Activated CD4-positive, alpha-beta memory T cell treated with anti-CD3 and anti-CD28 coated beads, Interleukin-2, amount 10 ng/mL, durations not matched to agents 7 days and 5 days (primary cell): ENCODE measurements around the gene RTKN2. TPM values are rescaled to one million over a fixed set of nuclear protein-coding genes. Genes with fewer than 3 reads are reported as not detected.
"Not testable (repeated sequence)": the region's sequence is repeated elsewhere in the genome, so short reads cannot be mapped to it uniquely, and the experiment has no call there.

Experiments
- CTCF ChIA-PET: fragments of 350-600 bp; sonication (Branson Sonifier 250); formaldehyde crosslinking; loops from one replicate; lab custom pipeline; 2021; ENCODE audit warnings: antibody characterized with exemption, inconsistent platforms; lab: Charles Lee
- POLR2A ChIA-PET: fragments of 350-600 bp; sonication (Branson Sonifier 250); formaldehyde crosslinking; loops from one replicate; lab custom pipeline; 2021; ENCODE audit warnings: antibody characterized with exemption; lab: Charles Lee
- DNase-seq: peaks from one replicate; pipeline ENCODE4 v3.0.0-alpha.2; 2020
- H3K27ac Mint-ChIP-seq: one replicate; pipeline ENCODE4 v1.8.0; 2021; ENCODE audit warnings: mild to moderate bottlenecking, mixed read lengths
- H3K27me3 Mint-ChIP-seq: one replicate; pipeline ENCODE4 v1.8.0; 2021; ENCODE audit warnings: mixed read lengths
- H3K36me3 Mint-ChIP-seq: one replicate; pipeline ENCODE4 v1.8.0; 2021; ENCODE audit warnings: low read depth, mixed read lengths
- H3K4me1 Mint-ChIP-seq: one replicate; pipeline ENCODE4 v1.8.0; 2021; ENCODE audit warnings: mixed read lengths
- H3K4me3 Mint-ChIP-seq: one replicate; pipeline ENCODE4 v1.8.0; 2021; ENCODE audit warnings: mild to moderate bottlenecking, mixed read lengths
- H3K9me3 Mint-ChIP-seq: one replicate; pipeline ENCODE4 v1.8.0; 2021; ENCODE audit warnings: mixed read lengths
- total RNA-seq, 2 experiments: library from RNA; stranded (reverse); gene quantifications; one replicate each; pipeline ENCODE4 v1.2.3, GENCODE V29; 2021

RTKN2 gene, protein sequence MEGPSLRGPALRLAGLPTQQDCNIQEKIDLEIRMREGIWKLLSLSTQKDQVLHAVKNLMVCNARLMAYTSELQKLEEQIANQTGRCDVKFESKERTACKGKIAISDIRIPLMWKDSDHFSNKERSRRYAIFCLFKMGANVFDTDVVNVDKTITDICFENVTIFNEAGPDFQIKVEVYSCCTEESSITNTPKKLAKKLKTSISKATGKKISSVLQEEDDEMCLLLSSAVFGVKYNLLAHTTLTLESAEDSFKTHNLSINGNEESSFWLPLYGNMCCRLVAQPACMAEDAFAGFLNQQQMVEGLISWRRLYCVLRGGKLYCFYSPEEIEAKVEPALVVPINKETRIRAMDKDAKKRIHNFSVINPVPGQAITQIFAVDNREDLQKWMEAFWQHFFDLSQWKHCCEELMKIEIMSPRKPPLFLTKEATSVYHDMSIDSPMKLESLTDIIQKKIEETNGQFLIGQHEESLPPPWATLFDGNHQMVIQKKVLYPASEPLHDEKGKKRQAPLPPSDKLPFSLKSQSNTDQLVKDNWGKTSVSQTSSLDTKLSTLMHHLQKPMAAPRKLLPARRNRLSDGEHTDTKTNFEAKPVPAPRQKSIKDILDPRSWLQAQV
- total RNA-seq = 1 to 10 TPM; 6.6 to 6.9 TPM

DNA sequence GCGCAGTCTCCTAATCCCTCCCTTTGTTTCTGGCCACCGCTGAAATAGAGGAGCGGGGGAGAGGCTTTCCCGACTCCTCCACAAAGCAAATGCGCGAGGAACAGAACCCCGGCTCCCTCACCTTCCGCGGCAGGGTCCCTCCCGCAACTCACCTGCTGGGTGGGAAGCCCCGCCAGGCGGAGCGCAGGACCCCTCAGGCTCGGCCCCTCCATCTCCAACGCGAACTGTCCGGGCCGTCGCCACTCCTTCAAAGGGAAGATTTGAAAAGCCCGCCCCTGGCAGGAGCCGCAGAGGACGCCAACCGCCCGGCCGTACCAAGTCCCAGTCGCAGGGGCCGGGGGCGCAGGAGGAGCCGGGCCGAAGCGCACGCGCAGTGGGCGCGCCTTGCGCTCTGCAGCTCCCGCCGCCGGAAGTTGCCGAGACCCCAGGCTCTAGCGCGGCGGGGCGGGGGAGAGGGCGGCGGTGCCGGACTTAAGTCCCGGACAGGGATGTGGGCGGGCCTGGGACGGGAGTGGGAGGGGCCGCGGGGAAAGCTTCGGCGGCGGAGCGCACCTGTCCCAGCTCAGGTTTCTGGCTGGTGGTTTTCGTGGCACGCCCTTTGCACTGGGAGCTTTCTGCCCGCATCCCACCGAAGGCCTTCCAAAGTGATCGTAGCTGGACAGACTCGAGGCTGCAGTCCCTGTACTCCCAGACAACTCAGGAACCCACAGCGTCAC, at the start of gene RTKN2:
TSS of gene RTKN2 (minus strand) at position 446 of the 716 bp plus-strand sequence. CDS start at position 212, 234 bp downstream.
- H3K36me3 Mint-ChIP-seq = no peaks in the 10 kb centered on the region
- ChIA-PET POLR2A (interaction anchor here (0.8 to 2.0 kb wide), 8 partner anchors 85 to 367 kb away, joined by 3 to 5 read pairs (median 3); partner anchors contain the start of gene ARID5B), CTCF (interaction anchor here (0.6 to 1.0 kb wide), 2 partner anchors 169 to 516 kb away, joined by 3 read pairs; no protein-coding TSS in a partner anchor)
- H3K27me3 Mint-ChIP-seq = peaks cover 25% of the 10 kb centered on the region
- H3K4me3 Mint-ChIP-seq = peak within 1 kb of the TSS; percentile 78
- no peak within 1 kb of the TSS for H3K27ac Mint-ChIP-seq
- DNase-seq = peak; percentile 77
- no peaks in the 10 kb centered on the region for H3K9me3 Mint-ChIP-seq
- peaks cover 28% of the 10 kb centered on the region for H3K4me1 Mint-ChIP-seq

DNA sequence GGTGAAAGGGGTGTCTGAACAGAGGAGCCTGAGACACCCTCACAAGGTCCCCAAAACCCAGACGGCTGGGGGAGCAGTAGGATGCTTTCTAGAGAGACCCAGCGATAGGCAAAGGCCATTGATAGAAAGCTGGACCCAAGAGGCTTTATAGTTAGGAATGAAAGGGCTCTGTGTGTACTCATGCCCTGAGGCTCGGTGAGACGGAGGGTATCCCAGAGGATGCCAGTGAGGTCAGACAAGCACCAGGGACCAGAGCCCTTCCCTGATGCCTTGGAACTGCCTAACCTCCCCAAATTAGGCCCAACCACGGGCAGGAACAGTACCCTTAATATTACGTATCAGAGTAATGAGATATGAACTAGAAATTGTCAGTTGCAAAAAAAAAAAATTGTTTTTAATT, 48.6 kb upstream of the RTKN2 start:
- ChIA-PET POLR2A (interaction anchor here (0.7 kb wide), 1 partner anchor 750 kb away, joined by 3 read pairs; no protein-coding TSS in a partner anchor), CTCF (no interaction called here)
- DNase-seq = no peak
- H3K27ac Mint-ChIP-seq = no peak overlapping the region
- H3K36me3 Mint-ChIP-seq = no peaks in the 10 kb centered on the region
- no peaks in the 10 kb centered on the region for H3K9me3 Mint-ChIP-seq
- no peak overlapping the region for H3K4me3 Mint-ChIP-seq
- H3K27me3 Mint-ChIP-seq = peaks cover 1% of the 10 kb centered on the region
- no peaks in the 10 kb centered on the region for H3K4me1 Mint-ChIP-seq

DNA sequence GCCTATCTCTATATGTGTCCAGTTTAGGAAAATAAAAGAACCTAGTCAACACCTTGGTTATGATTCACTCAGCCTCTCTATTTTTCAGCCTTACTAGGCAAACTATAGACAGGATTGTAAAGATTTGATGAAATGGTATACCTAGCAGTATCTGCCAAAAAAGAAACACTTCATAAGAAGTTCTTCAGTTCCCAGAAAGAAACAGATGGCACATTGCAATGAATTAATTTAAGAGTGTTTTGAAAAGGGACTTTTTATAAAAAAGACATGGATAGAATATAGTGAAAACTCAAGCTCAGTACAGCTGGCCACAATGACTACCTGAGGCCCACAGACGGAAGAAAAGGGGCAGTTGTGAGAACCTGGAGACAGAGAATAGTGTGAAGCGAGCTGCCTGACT, 40.6 kb upstream of the RTKN2 start:
- peaks cover 3% of the 10 kb centered on the region for H3K27me3 Mint-ChIP-seq
- no peak for DNase-seq
- H3K4me3 Mint-ChIP-seq = no peak overlapping the region
- no peaks in the 10 kb centered on the region for H3K9me3 Mint-ChIP-seq
- ChIA-PET POLR2A (no interaction called here), CTCF (no interaction called here)
- peaks cover 4% of the 10 kb centered on the region for H3K4me1 Mint-ChIP-seq
- H3K36me3 Mint-ChIP-seq = no peaks in the 10 kb centered on the region
- H3K27ac Mint-ChIP-seq = no peak overlapping the region

DNA sequence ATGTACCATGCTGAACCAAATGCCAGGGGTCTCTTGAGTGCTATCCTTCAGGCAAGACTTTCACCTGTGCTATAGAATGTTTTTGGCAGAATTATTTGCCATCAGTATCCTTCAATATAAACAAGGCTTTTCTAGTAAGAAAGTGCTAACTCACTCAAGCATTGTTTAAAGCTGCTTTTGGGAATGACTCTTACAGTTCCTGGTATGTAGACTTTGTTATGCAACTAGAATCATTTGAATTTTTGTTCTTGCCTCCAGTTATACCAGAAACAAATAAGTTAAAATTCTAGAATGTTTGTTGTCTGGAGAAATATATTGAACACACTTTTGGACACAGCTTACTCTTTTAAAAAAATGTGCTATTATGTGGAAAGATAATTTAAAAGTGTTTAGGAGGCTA, 39.5 kb upstream of the RTKN2 start:
- no peaks in the 10 kb centered on the region for H3K9me3 Mint-ChIP-seq
- no peak overlapping the region for H3K27ac Mint-ChIP-seq
- DNase-seq = no peak
- peaks cover 4% of the 10 kb centered on the region for H3K4me1 Mint-ChIP-seq
- ChIA-PET POLR2A (no interaction called here), CTCF (no interaction called here)
- H3K4me3 Mint-ChIP-seq = no peak overlapping the region
- no peaks in the 10 kb centered on the region for H3K36me3 Mint-ChIP-seq
- peaks cover 3% of the 10 kb centered on the region for H3K27me3 Mint-ChIP-seq

DNA sequence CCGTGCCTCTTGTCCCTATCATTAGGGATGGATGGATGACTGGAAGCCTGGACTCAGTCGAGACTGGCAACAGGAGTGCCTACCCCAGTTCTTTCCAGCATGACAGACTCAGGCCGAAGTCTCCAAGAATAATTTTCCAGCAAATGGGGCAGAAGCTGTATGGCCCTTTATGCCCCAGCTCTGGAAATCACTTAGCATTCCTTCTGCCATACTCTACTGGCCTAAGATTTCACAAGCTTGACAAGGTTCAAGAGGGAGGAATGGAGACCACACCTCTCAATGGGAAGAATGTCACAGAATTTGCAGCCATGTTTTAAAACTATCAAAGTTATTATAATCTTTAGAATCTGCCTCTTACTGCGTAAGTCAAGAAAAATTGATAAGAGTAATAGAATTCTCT, 39.0 kb upstream of the RTKN2 start:
- POLR2A ChIA-PET = no interaction called here
- H3K4me3 Mint-ChIP-seq = no peak overlapping the region

DNA sequence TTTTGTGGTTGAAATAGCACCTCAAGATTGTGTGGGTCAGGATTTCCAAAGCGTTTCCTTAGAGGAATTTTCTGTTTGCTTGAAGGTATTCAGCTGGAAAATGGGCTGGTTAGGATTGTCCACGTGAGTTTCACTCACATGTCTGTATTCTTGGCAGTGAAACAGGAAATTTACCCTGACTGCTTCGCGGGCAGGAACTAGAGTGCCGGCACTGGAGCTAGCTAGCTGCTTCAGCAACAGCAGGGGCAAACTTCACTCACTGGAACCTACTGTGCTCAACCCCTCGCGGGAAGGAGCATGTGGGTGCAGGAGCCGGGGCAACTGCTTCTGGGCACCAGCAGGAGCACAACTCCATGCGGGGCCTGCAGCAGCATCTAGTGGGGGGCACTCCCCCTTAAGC, 38.0 kb upstream of the RTKN2 start:
- CTCF ChIA-PET = no interaction called here
- POLR2A ChIA-PET = no interaction called here
- no peaks in the 10 kb centered on the region for H3K36me3 Mint-ChIP-seq
- no peak for DNase-seq
- H3K4me3 Mint-ChIP-seq = no peak overlapping the region
- H3K9me3 Mint-ChIP-seq = peaks cover under 1% of the 10 kb centered on the region
- H3K27ac Mint-ChIP-seq = no peak overlapping the region
- peaks cover 3% of the 10 kb centered on the region for H3K27me3 Mint-ChIP-seq
- peaks cover 4% of the 10 kb centered on the region for H3K4me1 Mint-ChIP-seq

More for the DNA sequence above, 39.0 kb upstream of the RTKN2 start:
- peaks cover 4% of the 10 kb centered on the region for H3K4me1 Mint-ChIP-seq
- H3K36me3 Mint-ChIP-seq = no peaks in the 10 kb centered on the region
- no peak for DNase-seq
- H3K9me3 Mint-ChIP-seq = no peaks in the 10 kb centered on the region
- peaks cover 3% of the 10 kb centered on the region for H3K27me3 Mint-ChIP-seq
- no peak overlapping the region for H3K27ac Mint-ChIP-seq
- CTCF ChIA-PET = no interaction called here

DNA sequence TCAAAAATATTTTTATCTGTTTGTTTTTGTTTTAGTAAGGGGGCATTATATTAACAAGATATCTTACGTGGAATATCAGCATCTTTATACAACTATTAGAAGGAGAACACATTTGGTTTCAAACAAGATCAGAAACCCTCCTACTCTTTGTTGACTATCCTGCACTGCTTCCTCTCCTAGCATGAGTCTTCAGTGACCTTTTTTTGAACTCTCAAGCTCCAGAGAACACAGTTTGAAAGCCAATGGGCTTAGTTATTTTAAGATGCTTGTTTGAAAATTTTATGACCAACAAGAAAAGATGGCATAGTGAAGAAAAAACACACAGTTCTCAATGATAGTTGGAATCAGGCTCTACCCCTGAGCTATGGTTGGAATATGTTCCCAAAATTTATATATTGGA, 37.2 kb upstream of the RTKN2 start:
- no peak overlapping the region for H3K27ac Mint-ChIP-seq
- H3K27me3 Mint-ChIP-seq = peaks cover 3% of the 10 kb centered on the region
- ChIA-PET CTCF (no interaction called here), POLR2A (no interaction called here)
- no peak for DNase-seq
- no peaks in the 10 kb centered on the region for H3K36me3 Mint-ChIP-seq
- peaks cover 4% of the 10 kb centered on the region for H3K4me1 Mint-ChIP-seq
- H3K9me3 Mint-ChIP-seq = peaks cover 5% of the 10 kb centered on the region
- no peak overlapping the region for H3K4me3 Mint-ChIP-seq

DNA sequence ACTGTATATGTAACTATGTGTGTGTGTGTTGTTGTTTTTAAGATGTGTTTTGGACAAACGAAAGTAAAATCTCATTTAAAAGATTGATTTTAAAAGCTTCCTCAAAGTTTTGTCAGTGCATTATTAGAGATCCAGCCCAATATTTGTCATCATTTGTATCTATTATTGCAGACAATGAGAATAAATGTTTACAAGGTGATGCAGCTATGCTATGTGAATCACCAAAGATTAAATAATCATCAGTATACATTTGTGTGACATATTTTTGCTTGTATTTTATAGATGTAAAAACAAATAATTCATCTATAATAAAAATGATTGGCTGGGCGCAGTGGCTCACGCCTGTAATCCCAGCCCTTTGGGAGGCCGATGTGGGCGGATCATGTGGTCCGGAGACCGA, 35.3 kb upstream of the RTKN2 start:
- Mint-ChIP-seq H3K4me1 (peaks cover 4% of the 10 kb centered on the region), H3K4me3 (no peak overlapping the region)
- POLR2A ChIA-PET = no interaction called here

DNA sequence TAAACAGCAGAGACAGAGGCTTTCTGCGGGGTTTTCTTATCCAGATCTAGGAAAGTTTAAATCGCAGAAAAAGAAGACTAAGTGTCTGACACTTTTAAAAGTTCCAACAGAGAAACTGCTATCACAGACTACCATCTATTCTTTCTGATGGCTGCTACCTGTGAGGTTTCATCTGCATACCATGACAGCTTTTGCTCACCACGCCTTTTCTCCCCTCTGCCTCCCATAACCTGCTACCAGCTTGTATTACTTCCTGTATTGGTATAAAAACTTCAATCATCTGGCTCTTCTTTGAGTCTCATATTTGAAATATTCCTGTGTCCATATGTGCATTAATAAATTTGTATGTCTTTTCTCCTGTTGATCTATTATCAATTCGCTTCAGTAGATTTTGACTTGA, 34.1 kb upstream of the RTKN2 start:
- no peak overlapping the region for H3K4me3 Mint-ChIP-seq
- DNase-seq = no peak
- no peak overlapping the region for H3K27ac Mint-ChIP-seq
- peaks cover 9% of the 10 kb centered on the region for H3K9me3 Mint-ChIP-seq
- H3K36me3 Mint-ChIP-seq = no peaks in the 10 kb centered on the region
- H3K4me1 Mint-ChIP-seq = peaks cover 4% of the 10 kb centered on the region
- POLR2A ChIA-PET = no interaction called here
- no peaks in the 10 kb centered on the region for H3K27me3 Mint-ChIP-seq
- CTCF ChIA-PET = no interaction called here

More for the DNA sequence above, 35.3 kb upstream of the RTKN2 start:
- DNase-seq = no peak
- CTCF ChIA-PET = no interaction called here
- Mint-ChIP-seq H3K36me3 (no peaks in the 10 kb centered on the region), H3K27ac (no peak overlapping the region), H3K9me3 (peaks cover 7% of the 10 kb centered on the region), H3K27me3 (no peaks in the 10 kb centered on the region)

DNA sequence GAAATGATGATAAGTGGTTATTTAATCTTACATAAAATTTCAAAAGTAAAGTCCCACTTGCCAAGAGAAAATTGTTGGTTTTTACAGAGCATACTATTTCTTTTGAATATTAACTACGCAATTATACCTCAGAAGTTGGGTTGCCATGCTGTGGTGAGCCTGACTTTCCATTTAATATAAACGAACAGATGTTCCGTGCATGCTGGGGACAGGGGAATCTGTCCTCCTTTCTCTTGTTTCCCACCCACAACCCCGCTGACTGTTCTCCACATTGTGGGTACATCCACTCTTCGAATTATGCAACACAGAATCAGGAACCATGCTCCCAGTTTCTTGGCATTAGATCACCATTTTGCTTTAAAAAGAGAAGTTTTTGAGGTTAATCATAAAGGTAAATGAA, 29.2 kb upstream of the RTKN2 start:
- ChIA-PET POLR2A (no interaction called here), CTCF (no interaction called here)
- no peak overlapping the region for H3K4me3 Mint-ChIP-seq
- H3K9me3 Mint-ChIP-seq = peaks cover 9% of the 10 kb centered on the region
- H3K27ac Mint-ChIP-seq = no peak overlapping the region
- no peak for DNase-seq
- H3K4me1 Mint-ChIP-seq = no peaks in the 10 kb centered on the region
- H3K27me3 Mint-ChIP-seq = peaks cover 8% of the 10 kb centered on the region
- no peaks in the 10 kb centered on the region for H3K36me3 Mint-ChIP-seq

DNA sequence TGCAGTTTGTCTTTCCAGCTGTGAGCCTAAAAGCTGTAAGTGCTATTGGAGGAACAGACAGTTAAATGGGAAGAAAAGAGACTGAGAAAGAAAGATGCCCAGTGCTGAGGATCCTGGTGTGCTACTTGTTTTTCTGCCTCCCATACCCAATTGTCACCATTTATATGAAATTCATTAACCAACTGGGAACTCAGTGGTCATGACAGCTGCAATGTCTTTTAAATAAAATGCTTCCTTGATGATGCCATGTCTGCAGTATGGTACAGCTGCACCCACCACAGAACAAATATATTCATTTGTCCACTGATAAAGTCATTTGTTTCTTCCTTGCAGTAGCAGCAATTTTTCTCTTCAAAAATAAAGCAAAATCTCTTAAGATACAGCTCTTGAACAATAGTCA, 15.6 kb upstream of the RTKN2 start:
- POLR2A ChIA-PET = no interaction called here
- CTCF ChIA-PET = no interaction called here
- Mint-ChIP-seq H3K36me3 (no peaks in the 10 kb centered on the region), H3K4me3 (no peak overlapping the region), H3K9me3 (peaks cover 2% of the 10 kb centered on the region), H3K27me3 (peaks cover 9% of the 10 kb centered on the region), H3K27ac (no peak overlapping the region), H3K4me1 (no peaks in the 10 kb centered on the region)
- no peak for DNase-seq

DNA sequence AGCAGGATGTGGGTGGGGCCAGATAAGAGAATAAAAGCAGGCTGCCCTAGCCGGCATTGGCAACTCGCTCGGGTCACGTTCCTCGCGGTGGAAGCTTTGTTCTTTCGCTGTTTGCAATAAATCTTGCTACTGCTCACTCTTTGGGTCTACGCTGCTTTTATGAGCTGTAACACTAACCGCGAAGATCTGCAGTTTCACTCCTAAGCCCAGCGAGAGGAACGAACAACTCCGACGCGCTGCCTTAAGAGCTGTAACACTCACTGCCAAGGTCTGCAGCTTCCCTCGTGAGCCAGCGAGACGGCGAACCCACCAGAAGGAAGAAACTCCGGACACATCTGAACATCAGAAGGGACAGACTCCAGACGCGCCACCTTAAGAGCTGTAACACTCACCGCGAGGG, 12.7 kb upstream of the RTKN2 start:
- H3K27me3 Mint-ChIP-seq, H3K9me3 Mint-ChIP-seq, POLR2A ChIA-PET, H3K4me3 Mint-ChIP-seq, H3K36me3 Mint-ChIP-seq, H3K4me1 Mint-ChIP-seq, DNase-seq, H3K27ac Mint-ChIP-seq: not testable (repeated sequence)
- CTCF ChIA-PET = interaction anchor here (0.7 kb wide), 1 partner anchor 664 kb away, joined by 3 read pairs; no protein-coding TSS in a partner anchor

DNA sequence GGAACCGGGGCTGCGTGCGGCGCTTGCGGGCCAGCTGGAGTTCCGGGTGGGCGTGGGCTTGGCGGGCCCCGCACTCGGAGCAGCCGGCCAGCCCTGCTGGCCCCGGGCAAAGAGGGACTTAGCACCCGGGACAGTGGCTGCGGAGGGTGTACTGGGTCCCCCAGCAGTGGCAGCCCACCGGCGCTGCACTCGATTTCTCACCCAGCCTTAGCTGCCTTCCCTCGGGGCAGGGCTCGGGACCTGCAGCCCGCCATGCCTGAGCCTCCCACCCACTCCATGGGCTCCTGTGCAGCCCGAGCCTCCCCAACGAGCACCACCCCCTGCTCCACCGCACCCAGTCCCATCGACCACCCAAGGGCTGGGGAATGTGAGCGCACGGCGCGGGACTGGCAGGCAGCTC, 11.7 kb upstream of the RTKN2 start:
- H3K4me1 Mint-ChIP-seq, H3K4me3 Mint-ChIP-seq, H3K9me3 Mint-ChIP-seq, CTCF ChIA-PET, H3K27ac Mint-ChIP-seq, POLR2A ChIA-PET, DNase-seq, H3K27me3 Mint-ChIP-seq, H3K36me3 Mint-ChIP-seq: not testable (repeated sequence)
